Astrocyte of the cerebellum (primary cell): ENCODE measurements around the gene NUTM2B.
"Not testable (repeated sequence)": the region's sequence is repeated elsewhere in the genome, so short reads cannot be mapped to it uniquely, and the experiment has no call there.

Experiments used
- DNase-seq: peaks from one replicate; pipeline ENCODE4 v3.0.0-alpha.2; 2011; ENCODE audit warnings: low read depth
- H3K4me3 ChIP-seq: 2 replicates; pipeline ENCODE4 v1.5.1; 2011; ENCODE audit warnings: mild to moderate bottlenecking, low read depth, low read length, moderate library complexity
- in situ Hi-C: cut with HindIII; loops from 2 replicates; pipeline ENCODE4 v1.10.0; 2017; ENCODE audit warnings: low sequenced_read_pairs

The NUTM2B gene

DNA sequence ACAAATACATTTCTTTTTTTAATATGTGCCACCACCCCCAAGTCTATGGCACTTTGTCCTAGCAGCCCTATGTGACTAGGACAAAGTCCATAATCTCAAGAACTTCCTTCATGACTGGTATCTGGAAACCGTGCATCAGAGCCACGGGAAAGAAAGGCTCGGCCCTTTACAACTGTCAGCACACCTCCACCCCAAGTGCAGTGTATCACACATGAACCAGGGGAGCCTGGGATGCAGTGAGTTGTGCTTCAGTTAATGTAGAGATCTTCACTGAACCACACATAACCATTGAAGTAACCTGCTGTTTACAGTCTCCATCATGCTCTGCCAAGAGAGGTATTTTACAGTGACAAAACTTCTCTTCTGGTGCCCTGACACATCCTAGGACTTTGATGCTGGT lies 11.9 kb downstream of the NUTM2B start:
- in situ Hi-C loops, H3K4me3 ChIP-seq, DNase-seq: not testable (repeated sequence)

DNA sequence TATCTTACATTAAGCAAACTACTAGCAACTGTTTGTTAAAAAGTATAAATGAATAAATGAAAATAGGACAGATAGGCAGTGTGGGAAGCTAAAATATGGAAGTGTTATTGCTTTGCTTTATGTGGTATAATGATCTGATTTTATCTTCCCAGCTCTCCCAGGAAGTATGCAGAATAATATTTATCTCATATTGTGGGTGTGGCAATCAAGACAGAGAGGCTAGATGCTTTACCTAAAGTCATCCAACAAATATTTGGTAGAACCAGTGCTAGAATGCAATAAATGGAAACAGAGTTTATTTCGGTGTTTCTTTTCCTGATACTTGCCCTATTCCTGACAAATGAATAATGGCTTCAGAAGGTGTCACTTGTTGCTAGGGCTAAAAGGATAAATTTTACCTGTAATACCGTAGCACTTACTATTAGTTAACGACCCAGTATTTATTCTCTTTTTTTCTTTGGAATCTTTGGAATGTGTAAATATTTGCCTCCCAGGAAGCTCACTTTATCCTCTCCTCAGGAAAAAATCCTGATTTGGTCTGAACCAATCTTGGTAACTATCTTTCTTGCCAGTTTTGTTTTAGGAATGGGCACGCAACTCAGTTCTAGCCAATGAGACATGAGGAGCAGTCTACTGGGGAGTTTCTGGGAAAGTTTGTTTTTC lies 14.0 kb downstream of the NUTM2B start:
- in situ Hi-C loops, H3K4me3 ChIP-seq, DNase-seq: not testable (repeated sequence)

DNA sequence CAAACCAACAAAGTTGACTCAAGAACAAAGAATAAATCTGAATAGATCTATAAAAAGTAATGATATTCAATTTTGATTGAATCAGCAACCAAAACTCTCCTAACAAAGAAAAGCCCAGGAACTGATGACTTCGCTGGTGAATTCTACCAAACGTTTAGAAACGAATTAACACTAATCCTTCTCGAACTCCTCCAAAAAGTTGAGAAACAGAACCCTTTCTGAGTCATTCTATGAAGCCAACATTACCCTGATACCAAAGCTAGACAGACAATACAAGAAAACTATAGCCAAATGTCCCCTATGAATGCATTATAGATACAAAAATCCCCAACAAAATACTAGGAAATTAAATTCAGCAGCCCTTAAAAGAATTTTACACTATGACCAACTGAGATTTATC lies 17.0 kb downstream of the NUTM2B start:
- in situ Hi-C loops, DNase-seq, H3K4me3 ChIP-seq: not testable (repeated sequence)

DNA sequence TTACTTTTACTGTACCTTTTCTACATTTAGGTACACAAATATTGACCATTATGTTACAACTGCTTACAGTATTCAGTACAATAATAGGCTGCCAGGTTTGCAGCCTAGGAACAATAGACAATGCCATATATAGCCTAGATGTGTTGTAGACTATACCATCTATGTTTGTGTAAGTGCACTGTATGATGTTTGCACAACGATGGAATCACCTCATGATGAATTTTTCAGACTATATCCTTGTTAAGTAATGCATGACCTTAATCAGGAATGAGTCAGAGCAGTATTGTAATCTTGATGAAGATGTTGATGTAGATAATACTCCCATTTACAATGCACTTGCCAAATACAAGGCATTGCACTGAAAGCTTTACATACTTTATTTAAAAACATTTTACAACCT lies 23.6 kb downstream of the NUTM2B start:
- H3K4me3 ChIP-seq, DNase-seq, in situ Hi-C loops: not testable (repeated sequence)

DNA sequence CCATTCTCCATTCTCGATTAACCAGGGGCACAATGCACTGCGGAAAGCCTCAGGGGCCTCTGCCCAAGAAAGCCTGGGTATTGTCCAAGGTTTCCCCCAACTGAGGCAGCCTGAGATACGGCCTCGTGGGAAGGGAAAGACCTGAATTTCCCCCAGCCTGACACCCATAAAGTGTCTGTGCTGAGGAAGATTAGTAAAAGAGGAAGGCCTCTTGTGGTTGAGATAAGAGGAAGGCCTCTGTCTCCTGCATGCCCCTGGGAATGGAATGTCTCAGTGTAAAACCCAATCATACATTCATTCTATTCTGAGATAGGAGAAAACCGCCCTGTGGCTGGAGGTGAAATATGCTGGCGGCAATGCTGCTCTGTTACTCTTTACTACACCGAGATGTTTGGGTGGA lies 41.8 kb downstream of the NUTM2B start:
- DNase-seq, in situ Hi-C loops, H3K4me3 ChIP-seq: not testable (repeated sequence)

DNA sequence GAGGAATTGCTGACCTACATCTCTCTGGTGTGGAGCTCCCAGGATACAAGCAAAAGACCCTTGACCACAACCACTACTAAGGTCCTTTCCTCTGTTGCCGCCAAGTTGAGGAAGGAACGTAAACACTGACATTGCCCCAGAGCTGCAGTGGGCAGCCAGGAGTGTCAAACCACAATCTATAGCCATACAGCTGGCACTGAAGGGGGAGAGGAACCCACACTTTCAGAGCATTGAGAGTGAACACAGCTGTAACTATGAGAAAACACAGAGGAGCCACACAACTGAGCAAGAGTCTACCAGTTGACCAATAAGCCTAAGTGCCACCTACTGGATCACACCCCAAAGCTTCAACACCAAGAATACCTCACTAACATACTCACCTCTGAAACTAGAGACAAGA lies 45.5 kb downstream of the NUTM2B start:
- DNase-seq, in situ Hi-C loops, H3K4me3 ChIP-seq: not testable (repeated sequence)

DNA sequence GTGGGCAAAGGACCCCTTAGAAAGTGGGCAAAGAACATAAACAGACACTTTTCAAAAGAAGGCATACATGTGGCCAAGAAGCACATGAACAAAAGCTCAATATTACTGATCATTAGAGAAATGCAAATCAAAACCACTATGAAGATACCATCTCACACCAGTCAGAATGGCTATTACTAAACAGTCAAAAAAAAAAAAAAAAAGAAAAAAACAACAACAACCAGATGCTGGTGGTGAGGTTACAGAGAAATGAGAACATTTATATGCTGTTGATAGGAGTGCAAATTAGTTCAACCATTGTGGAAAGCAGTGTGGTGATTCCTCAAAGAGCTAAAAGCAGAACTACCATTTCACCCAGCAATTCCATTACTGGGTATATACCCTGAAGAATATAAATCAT lies 50.6 kb downstream of the NUTM2B start:
- DNase-seq, in situ Hi-C loops, H3K4me3 ChIP-seq: not testable (repeated sequence)

DNA sequence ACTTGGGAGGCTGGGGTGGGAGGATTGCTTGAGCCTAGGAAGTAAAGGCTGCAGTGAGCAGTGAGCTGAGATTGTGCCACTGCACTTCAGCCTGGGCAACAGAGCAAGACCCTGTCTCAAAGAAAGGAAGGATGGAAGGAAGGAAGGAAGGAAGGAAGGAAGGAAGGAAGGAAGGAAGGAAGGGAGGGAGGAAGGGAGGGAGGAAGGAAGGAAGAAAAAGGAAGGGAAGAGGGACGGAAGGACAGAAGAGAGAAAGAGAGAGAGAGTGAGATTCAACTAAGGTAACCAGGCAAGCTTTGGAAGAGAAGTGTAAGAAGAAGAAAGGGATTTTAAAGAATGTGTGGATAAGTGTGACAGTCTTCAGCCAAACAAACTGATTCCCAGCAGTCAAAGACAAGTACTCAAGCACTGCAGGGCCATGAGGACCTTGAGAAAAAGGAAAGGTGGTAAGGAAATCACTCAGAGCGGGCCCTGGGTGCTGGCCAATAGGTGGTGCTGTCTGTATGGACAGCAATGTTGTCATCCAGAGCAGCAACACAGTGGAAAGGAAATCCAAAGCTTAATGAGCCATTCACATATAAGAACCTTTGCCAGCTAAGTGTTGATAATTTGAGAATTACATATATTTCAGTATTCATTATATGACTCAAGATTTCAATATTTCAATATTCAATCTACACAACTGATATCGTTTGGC lies 55.4 kb downstream of the NUTM2B start:
- DNase-seq, H3K4me3 ChIP-seq, in situ Hi-C loops: not testable (repeated sequence)
